ENCODE data around the gene SLC2A14.
A peak's percentile ranks its signal among the peaks of the same experiment; 100 is the strongest.
"Not testable (repeated sequence)": the region's sequence is repeated elsewhere in the genome, so short reads cannot be mapped to it uniquely, and the experiment has no call there.

SLC2A14 gene

DNA sequence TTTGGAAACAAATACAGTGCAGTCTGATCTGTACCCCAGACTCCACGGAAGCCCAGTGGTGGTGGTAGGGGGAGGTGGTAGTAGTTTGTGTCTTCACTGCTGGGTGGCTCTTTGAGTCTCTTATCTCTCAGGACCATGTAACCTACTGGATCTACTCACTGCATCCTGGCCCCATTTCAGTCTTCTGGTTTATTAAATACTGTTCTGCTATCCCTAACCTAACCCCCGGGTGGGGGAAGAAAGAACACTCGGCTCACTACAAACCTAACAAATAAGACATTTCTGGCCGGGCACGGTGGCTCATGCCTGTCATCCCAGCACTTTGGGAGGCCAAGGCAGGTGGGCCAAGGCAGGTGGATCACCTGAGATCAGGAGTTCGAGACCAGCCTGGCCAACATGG is 39.5 kb downstream of the SLC2A14 start:
- not testable (repeated sequence) for DNase-seq

DNA sequence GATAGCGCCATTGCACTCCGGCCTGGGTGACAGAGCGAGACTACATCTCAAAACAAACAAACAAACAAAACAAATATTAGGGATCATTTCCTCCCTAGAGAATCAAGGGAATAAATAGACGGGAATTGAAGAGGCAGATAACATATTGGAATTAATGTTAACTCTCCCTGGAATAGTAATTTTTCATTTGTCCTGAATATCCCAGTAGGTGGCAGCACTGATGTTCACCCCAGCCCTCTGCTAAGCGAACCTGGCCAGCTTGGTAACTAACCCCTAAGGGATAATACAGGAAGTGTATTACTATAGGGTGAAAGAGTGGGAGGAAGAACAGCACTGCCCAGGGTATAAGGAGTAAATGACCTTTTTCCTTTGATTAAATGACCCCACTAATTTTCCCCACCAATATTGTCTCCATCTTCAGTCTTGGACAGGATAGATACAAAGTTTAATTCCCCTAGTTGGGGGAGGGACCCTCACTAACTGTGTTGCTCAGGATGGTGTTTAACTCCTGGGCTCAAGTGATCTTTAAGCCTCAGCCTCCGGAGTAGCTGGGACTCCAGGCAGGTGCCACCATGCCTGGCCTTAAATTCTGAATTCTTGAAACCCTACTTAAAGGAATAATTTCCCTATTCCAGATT is 40.5 kb downstream of the SLC2A14 start:
- DNase-seq, result peak in 1 of 5 experiments; percentile 46

DNA sequence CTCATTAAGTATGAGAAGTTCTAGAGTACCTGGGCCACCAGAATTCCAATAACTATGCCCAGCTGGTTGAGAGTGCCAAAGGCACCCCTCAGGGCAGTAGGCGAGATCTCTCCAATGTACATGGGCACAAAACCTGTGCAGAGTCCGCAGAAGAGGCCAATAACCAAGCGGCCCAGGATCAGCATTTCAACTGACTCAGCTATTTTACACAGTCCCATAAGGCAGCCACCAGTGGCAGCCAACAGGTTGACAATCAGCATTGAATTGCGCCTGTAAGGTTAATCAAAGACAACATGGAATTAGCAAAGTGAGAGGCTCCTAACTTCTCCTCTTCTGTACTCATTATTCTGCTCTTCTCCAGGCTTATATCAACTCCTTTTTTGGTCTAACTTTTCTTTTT is 43.0 kb downstream of the SLC2A14 start:
- not testable (repeated sequence) for DNase-seq

DNA sequence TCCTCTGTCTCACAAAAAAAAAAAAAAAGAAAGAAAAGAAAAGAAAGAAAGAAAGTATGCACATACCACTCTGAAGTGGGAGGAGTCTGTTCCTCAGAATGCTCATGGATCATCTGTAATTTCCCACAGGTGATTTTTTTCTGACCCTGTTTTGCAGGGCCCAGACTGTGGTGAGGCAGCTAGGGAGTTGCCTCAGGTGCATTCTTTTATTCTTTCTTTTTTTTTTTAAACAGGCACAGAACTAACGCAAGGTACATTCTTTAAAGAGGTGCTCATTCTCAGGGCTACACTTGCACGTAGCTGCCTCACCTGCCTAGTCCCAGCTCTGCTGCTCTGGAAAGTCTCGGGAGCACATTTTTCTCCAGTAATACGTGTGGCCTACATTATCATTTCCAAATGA is 47.0 kb downstream of the SLC2A14 start:
- not testable (repeated sequence) for DNase-seq

DNA sequence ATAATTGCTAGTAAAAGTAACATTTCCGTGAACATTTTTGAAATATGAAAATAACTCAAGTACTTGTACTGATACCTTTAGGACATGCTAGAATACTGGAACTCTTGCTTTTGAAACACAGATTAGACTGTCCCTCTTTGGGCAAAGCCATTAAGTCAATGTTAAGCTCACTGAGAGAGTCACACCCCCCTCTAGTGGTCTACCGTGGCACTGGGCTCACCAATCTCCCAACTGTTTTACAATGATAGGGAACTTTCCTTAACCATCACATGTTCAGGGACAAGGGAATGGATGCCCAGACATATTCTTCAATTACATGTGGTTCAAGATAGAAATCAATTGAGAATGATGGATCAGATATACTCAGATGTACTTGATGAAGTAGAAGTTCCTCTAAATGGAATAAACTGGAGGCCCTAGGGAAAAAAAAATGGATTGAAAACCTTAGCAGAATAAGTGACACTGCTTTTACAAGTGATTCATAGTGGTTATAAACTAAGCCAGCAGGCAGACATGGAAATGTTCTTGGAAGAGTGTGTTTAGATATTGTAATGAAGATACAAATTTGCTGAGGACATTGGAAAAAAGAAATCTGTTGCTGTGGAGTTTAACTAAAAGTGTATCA is 65.7 kb downstream of the SLC2A14 start:
- DNase-seq, result peak in 4 of 5 experiments; percentile 8 to 46 (median 28)

DNA sequence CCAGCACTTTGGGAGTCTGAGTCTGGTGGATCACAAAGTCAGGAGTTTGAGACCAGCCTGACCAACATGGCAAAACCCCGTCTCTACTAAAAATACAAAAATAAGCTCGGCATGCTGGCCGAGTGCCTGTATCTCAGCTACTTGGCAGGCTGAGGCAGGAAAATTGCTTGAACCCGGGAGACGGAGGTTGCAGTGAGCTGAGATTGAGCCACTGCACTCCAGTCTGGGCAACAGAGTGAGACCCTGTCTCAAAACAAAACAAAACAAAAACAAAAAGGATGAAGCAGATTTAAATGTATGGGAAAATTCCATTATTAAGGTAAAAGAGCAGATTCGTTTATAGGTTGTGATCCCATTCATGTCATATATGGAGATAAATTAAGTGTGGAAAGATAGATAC is 66.4 kb downstream of the SLC2A14 start:
- DNase-seq, result not testable (repeated sequence)

DNA sequence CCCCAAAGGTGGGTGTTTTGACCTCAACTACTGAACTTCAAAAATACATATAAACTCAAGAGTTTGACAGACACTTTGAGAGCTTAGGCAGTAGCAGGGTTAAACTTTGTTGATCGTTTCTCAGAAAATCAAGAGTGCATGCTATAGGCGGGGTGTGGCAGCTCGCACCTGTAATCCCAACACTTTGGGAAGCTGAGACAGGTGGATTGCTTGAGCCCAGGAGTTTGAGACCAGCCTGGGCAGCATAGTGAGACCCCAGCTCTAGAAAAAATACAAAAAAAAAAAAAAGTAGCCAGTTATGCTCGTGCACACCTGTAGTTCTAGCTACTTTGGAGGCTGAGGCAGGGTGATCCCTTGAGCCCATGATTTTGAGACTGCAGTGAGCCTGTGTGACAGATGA is 71.3 kb downstream of the SLC2A14 start:
- no peak for DNase-seq

DNA sequence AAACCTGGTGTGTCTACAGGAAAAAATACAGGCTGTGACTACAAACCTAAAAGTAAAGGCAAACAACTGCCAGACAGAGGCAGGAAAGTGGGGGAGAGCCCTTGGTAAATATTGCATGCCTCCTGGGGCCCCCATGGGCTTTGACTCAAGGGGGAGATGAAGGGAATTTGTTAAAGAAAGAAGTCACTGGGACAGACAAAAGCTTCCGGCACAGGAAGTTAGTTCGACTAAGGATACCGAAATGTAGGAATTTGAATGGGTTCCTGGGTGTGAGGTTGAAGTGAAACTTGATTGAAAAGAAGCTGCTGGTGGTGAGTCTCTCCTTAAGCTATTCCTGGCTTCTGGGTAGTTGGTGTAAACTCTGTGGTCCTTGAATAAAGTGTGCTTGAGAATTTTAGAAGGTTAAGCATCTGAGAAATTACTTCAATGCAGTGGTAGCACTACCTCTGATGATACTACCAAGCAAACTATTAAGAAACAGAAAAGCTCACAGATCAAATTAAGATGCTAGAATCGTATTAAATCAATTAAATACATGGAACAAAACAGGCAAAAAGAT is 73.9 kb downstream of the SLC2A14 start:
- not testable (repeated sequence) for DNase-seq

DNA sequence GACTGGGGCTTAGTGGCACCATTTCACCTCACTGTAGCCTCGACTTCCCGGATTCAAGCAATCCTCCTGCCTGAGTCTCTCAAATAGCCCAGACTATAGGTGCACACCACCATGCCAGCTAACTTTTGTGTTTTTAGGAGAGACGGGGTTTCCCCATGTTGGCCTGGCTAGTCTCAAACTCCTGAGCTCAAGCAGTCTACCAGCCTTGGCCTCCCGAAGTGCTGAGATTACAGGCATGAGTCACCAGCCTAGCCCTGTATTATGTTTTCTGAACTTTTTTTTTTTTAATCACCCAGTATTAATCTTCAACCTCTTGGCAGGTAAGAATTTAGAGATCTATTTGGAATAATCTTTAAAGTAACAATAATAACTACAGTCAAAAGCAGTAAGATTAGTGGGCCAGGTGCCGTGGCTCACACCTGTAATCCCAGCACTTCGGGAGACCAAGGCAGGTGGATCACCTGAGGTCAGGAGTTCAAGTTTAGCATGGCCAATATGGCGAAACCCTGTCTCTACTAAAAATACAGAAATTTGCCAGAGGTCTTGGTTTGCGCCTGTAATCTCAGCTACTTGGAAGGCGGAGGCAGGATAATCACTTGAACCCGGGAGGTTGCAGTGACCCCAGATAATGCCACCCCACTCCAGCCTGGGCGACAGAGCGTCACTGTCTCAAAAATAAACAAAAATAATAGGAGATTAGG is 74.9 kb downstream of the SLC2A14 start:
- DNase-seq, result no peak

DNA sequence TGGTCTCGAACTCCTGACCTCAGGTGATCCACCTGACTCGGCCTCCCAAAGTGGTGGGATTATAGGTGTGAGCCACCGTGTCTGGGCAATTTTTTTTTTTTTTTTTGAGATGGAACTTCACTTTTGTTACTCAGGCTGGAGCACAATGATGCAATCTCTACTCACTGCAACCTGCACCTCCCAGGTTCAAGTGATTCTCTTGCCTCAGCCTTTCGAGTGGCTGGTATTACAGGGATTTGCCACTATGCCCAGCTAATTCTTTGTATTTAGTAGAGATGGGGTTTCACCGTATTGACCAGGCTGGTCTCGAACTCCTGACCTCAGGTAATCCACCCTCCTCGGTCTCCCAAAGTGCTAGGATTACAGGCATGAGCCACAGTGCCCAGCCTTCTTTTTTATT is 75.4 kb downstream of the SLC2A14 start:
- not testable (repeated sequence) for DNase-seq

DNA sequence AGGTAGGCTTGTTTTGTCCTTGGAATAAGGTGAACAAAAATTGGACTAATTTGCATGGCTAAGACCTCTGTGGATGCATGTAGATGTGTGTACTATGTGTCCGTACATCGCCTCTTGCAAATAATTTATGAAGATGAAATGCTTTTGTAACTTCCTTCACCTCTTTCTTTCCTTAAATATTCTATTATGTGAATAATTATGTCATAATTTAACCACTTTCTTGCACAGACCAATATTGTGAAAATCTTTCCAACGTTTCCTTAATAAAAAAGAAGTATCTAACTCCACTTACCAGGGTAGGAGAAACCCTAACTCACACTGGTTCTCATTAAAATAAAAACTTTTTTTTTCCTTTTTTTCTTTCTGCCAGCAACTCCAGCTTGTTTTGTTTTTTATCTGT is 79.5 kb downstream of the SLC2A14 start:
- no peak for DNase-seq

DNA sequence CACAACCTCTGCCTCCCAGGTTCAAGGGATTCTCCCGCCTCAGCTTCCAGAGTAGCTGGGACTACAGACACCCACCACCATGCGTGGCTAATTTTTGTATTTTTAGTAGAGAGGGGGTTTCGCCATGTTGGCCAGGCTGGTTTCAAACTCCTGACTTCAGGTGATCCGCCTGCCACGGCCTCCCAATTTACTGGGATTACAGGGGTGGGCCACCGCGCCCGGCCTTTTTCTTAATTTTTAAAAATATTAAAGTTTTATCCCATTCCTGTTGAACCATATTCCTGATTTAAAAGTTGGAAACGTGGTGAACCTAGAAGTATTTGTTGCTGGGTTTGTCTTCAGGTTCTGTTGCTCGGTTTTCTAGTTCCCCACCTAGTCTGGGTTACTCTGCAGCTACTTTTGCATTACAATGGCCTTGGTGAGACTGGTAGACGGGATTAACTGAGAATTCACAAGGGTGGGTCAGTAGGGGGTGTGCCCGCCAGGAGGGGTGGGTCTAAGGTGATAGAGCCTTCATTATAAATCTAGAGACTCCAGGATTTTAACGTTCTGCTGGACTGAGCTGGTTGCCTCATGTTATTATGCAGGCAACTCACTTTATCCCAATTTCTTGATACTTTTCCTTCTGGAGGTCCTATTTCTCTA is 83.7 kb downstream of the SLC2A14 start, which contains the start of gene NANOG:
TSS of gene NANOG (plus strand) at position 519 of the 645 bp plus-strand sequence. CDS start 213 bp downstream, outside the sequence.
- DNase-seq, result not testable (repeated sequence)

DNA sequence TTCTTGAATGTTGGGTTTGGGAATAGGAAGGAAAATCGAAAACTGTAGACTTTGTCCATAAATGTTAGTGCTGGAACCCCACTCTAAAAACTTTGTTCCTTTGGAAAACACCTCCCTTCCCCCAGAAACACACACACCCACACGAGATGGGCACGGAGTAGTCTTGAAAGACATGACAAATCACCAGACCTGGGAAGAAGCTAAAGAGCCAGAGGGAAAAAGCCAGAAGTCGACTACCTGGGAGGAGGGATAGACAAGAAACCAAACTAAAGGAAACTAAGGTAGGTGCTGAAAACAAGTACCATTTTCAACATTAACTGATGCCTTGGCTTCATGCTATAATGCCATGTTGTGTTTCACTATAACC is 84.4 kb downstream of the SLC2A14 start:
- DNase-seq, result no peak

DNA sequence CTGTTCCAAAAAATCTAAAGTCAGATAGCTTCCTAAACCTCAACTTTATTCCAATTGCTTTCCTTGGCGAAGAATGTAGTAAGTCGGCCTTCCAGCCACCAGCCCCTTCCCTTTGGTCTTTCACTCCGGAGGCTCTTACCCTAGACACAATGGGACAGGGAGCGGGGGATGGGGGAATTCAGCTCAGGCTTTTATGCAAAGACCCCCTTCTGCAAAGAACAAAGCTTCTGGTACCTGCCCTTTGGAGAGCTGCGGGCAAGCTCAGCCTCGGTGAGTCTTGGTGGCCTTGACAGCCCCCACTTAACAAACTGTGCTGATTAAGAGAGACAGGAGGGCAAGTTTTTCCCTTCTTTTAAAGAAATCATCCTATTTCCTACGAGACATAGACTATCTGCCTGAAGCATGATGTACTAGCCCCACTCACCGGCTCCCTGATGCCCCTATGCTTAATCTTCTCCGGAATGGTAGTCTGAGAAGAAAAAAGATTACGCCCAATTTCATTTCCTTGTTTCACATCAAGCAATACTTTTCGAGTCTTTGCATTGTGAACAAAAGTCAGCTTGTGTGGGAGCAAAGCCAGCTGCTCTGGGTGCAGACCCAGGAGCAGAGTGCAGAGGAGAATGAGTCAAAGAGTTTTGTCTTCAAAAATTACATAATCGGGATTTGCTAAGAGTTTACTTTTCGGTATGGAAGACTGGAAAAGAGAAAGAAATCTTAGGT is 85.0 kb downstream of the SLC2A14 start:
- DNase-seq, result no peak

DNA sequence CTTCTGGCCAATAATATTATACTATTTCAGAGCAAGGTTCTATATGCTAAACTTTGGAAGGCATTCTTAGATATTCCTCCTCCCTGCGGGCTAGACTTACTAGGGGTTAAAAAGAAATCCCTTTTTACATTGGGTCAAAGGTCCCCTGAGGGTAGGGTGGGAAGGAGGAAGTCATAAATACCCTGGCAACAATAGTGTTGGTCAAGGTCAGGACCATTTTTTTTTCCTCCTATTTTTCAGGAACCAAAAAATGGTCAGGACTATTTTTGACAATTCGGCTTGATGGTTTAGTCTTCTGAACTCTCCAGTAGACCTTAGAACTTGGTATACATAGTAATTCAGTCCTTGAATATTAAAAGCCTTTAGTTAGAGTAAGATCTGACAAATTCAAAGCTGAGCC is 88.0 kb downstream of the SLC2A14 start:
- no peak for DNase-seq

DNA sequence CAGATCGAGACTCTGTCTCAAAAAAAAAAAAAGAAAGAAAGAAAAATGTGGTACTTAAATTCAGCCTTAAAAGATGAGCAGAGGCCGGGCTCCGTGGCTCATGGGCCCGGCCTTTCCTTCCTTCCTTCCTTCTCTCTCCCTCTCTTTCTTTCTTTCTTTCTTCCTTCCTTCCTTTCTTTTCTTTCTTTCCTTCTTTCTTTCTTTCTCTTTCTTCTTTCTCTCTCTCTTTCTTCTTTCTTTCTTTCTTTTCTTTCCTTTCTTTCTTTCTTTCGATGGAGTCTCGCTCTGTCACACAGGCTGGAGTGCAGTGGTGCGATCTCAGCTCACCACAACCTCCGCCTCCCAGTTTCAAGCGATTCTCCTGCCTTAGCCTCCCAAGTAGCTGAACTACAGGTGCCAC is 89.3 kb downstream of the SLC2A14 start:
- DNase-seq, result not testable (repeated sequence)

DNA sequence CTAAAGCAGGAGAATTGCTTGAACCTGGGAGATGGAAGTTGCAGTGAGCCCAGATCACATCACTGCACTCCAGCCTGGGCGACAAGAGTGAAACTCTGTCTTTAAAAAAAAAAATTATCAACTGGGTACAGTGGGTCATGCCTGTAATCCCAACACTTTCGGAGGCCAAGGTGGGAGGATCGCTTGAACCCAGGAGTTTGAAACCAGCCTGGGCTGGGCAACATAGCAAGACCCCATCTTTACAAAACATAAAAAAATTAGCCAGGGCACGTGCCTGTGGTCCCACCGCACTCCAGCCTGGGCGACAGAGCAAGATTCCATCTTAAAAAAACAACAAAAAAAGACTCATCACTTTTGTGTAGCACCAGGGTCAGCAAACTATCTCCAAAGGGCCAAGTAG is 90.7 kb downstream of the SLC2A14 start:
- no peak for DNase-seq

DNA sequence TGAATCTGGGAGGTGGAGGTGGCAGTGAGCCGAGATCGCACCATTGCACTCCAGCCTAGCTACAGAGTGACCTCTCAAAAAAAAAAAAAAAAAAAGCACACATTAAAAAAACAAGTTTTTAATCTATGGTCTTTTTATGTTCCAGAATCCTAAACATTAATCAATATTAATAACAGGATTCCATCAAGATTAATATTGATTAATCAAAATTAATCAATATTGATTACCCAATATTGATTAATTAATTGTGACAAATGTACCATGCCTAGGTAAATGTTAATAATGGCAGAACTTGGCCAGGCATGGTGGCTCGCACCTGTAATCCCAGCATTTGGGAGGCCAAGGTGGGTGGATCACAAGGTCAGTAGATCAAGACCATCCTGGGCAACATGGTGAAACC is 91.4 kb downstream of the SLC2A14 start:
- no peak for DNase-seq

DNA sequence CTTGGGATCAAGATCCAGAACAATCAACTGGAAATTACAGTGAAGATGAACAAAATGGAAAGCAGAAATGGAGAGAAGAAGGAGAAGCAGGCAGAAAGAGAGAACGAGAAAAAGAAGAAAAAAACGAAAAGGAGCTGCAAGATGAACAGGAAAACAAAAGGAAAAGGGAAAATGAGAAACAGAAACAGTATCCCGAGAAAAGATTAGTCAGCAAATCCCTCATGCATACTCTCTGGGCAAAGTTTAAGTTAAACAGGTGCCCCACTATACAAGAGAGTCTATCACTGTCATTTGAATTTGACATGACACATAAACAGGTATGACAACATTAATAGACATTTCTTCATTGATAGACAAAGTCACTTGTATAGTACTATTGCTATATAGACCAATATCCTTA is 102.7 kb downstream of the SLC2A14 start:
- DNase-seq, result no peak

All from T-helper 2 cell (primary cell).